MCF 10A (cell line): ENCODE results near the gene ATPAF1. TPM values are rescaled to one million over a fixed set of nuclear protein-coding genes. Genes with fewer than 3 reads are reported as not detected.

Experiments
- BruUV-seq: library from RNA; stranded (reverse); fragments of 400-500 nt; replicated peaks from 2 replicates; lab custom pipeline; 2021; lab: Mats Ljungman, UMichigan
- CTCF ChIA-PET: fragments of 300-600 bp; sonication (Branson Sonifier 250); formaldehyde crosslinking; extraction: SDS; loops from one replicate; lab custom pipeline; 2021; ENCODE audit warnings: antibody characterized with exemption, inconsistent platforms; lab: Yijun Ruan, JAX
- POLR2A ChIA-PET: fragments of 300-600, 350-650 bp; sonication (Branson Sonifier 250); formaldehyde crosslinking; extraction: SDS; loops from one replicate; lab custom pipeline; 2020; ENCODE audit warnings: antibody characterized with exemption, inconsistent platforms; lab: Yijun Ruan, JAX
- DNase-seq: peaks from one replicate; pipeline ENCODE4 v3.0.0-alpha.2; 2018; ENCODE audit not compliant: unreplicated experiment
- H3K27ac Mint-ChIP-seq: one replicate; pipeline ENCODE4 v1.8.0; 2022; ENCODE audit warnings: mild to moderate bottlenecking, low read depth, mixed read lengths; ENCODE audit not compliant: unreplicated experiment
- H3K27me3 Mint-ChIP-seq: one replicate; pipeline ENCODE4 v1.8.0; 2022; ENCODE audit warnings: mixed read lengths; ENCODE audit not compliant: insufficient read depth, unreplicated experiment
- H3K36me3 Mint-ChIP-seq: one replicate; pipeline ENCODE4 v1.8.0; 2022; ENCODE audit warnings: mild to moderate bottlenecking, moderate library complexity, mixed read lengths; ENCODE audit not compliant: insufficient read depth, unreplicated experiment
- H3K4me1 Mint-ChIP-seq: one replicate; pipeline ENCODE4 v1.8.0; 2022; ENCODE audit warnings: mixed read lengths; ENCODE audit not compliant: insufficient read depth, unreplicated experiment
- H3K4me3 Mint-ChIP-seq: one replicate; pipeline ENCODE4 v1.8.0; 2022; ENCODE audit warnings: mild to moderate bottlenecking, moderate library complexity, mixed read lengths; ENCODE audit not compliant: unreplicated experiment
- H3K9me3 Mint-ChIP-seq: one replicate; pipeline ENCODE4 v1.8.0; 2022; ENCODE audit warnings: mixed read lengths; ENCODE audit not compliant: unreplicated experiment
- intact Hi-C: fragments of 100-400 bp; cut with micrococcal nuclease; formaldehyde crosslinking; loops from 2 replicates; pipeline ENCODE4 v1.14.1; 2022
- total RNA-seq: library from RNA; stranded (reverse); gene quantifications from 2 replicates; pipeline ENCODE4 v1.2.3, GENCODE V29; 2022
- TF ChIP-seq, protein P1 (sequence below): fragments of 200-600 bp; IDR thresholded peaks from one replicate; pipeline ENCODE4 v1.8.0; 2022; ENCODE audit warnings: antibody characterized with exemption, mild to moderate bottlenecking; ENCODE audit not compliant: unreplicated experiment

Gene ATPAF1
- total RNA-seq, 1 experiment from 2014 or later, result 43.2 TPM

DNA sequence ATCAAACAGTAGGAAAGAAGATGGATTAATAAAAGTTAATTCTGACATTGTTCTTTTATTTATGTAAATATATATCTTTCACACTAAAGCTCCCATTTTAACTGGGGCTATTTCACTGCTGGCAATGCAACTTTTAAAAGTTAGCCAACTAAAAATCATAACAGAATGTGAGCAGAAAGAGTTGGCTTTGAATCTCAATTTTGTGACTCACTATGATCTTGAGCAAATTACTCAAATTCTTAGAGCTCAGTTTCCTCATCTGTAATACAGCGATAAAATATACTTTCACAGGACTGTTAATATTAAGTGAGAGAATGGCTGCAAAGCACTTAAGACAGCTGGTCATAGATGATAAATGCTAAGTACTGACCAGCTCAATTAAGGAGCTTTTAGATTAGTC, 40.0 kb upstream of the ATPAF1 start:
- Mint-ChIP-seq H3K9me3 (no peaks in the 10 kb centered on the region), H3K36me3 (peaks cover 69% of the 10 kb centered on the region), H3K4me3 (no peak overlapping the region), H3K27ac (peak overlapping the region; percentile 10), H3K4me1 (peaks cover 6% of the 10 kb centered on the region), H3K27me3 (no peaks in the 10 kb centered on the region)
- no TSS peak for BruUV-seq
- TF ChIP-seq, protein P1, sequence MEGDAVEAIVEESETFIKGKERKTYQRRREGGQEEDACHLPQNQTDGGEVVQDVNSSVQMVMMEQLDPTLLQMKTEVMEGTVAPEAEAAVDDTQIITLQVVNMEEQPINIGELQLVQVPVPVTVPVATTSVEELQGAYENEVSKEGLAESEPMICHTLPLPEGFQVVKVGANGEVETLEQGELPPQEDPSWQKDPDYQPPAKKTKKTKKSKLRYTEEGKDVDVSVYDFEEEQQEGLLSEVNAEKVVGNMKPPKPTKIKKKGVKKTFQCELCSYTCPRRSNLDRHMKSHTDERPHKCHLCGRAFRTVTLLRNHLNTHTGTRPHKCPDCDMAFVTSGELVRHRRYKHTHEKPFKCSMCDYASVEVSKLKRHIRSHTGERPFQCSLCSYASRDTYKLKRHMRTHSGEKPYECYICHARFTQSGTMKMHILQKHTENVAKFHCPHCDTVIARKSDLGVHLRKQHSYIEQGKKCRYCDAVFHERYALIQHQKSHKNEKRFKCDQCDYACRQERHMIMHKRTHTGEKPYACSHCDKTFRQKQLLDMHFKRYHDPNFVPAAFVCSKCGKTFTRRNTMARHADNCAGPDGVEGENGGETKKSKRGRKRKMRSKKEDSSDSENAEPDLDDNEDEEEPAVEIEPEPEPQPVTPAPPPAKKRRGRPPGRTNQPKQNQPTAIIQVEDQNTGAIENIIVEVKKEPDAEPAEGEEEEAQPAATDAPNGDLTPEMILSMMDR, result no peak
- POLR2A ChIA-PET, result interaction anchor here (0.8 to 1.5 kb wide), 2 partner anchors 11 to 17 kb away, joined by 3 to 6 read pairs; partner anchors contain the start of gene EFCAB14
- CTCF ChIA-PET, result interaction anchor here (0.6 to 1.5 kb wide), 4 partner anchors 17 to 467 kb away, joined by 3 to 4 read pairs (median 3); no protein-coding TSS in a partner anchor
- DNase-seq, result no peak
- intact Hi-C loops, result no loop called here

DNA sequence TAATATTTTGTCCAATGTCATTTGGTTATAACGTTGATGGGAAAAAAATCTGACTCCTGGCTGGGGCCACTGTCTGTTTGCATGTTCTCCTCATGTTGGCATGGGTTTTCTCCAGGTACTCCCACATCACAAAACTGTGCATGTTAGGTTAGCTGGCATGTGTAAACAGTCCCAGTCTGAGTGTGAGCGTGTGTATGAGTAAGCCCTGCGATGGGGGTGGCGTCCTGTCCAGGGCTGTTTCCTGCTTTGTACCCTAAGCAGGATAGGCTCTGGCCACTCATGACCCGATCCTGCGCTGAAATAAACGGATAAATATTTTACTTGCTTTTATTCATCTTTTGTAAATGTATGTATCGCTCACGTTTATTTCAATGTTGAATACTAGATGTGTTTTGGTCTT, 37.2 kb upstream of the ATPAF1 start:
- no peaks in the 10 kb centered on the region for H3K27me3 Mint-ChIP-seq
- ChIA-PET CTCF (interaction anchor here (0.7 kb wide), 1 partner anchor 87 kb away, joined by 3 read pairs; no protein-coding TSS in a partner anchor), POLR2A (no interaction called here)
- no peaks in the 10 kb centered on the region for H3K9me3 Mint-ChIP-seq
- peaks cover 62% of the 10 kb centered on the region for H3K36me3 Mint-ChIP-seq
- DNase-seq, result no peak
- no peak overlapping the region for H3K27ac Mint-ChIP-seq
- TF ChIP-seq, protein P1, result no peak
- peaks cover 6% of the 10 kb centered on the region for H3K4me1 Mint-ChIP-seq
- intact Hi-C loops, result no loop called here
- H3K4me3 Mint-ChIP-seq, result no peak overlapping the region
- BruUV-seq, result no TSS peak

- BruUV-seq, result no TSS peak
- Mint-ChIP-seq H3K9me3 (no peaks in the 10 kb centered on the region), H3K36me3 (peaks cover 61% of the 10 kb centered on the region), H3K27ac (no peak overlapping the region), H3K4me3 (no peak overlapping the region), H3K27me3 (no peaks in the 10 kb centered on the region), H3K4me1 (peaks cover 2% of the 10 kb centered on the region)
- TF ChIP-seq, protein P1, result no peak
- ChIA-PET POLR2A (no interaction called here), CTCF (interaction anchor here (0.6 kb wide), 1 partner anchor 83 kb away, joined by 3 read pairs; no protein-coding TSS in a partner anchor)
- intact Hi-C loops, result no loop called here
- DNase-seq, result no peak
Measured at GRCh38 chr1:46703927-46704641, 35.9 kb upstream of the ATPAF1 start.

DNA sequence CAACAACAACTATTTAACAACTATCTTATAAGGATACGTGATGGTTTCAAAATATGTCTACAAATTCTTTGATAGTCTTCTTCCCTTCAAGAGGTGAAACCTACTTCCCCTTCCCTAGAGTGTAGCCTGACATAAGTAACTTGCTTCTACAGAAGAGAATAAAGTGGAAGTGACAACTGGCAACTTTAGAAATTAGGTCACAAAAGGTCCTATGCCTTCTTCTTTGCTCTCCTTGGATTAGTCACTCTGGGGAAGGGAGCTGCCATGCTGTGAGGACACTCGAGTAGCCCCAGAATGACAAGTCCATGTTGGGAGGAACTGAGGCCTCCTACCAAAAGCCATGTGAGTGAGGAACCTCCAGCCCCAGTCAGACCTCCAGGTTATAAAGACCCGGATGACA, 31.5 kb upstream of the ATPAF1 start:
- Mint-ChIP-seq H3K9me3 (no peaks in the 10 kb centered on the region), H3K27me3 (no peaks in the 10 kb centered on the region), H3K36me3 (peaks cover 68% of the 10 kb centered on the region), H3K4me3 (no peak overlapping the region), H3K27ac (no peak overlapping the region), H3K4me1 (no peaks in the 10 kb centered on the region)
- BruUV-seq, result no TSS peak
- intact Hi-C loops, result no loop called here
- CTCF ChIA-PET, result no interaction called here
- DNase-seq, result no peak
- TF ChIP-seq, protein P1, result no peak
- POLR2A ChIA-PET, result interaction anchor here (0.6 to 1.4 kb wide), 2 partner anchors 15 to 24 kb away, joined by 3 read pairs; no protein-coding TSS in a partner anchor
